ENCODE measurements around the gene TBX5. TPM values are rescaled to one million over a fixed set of nuclear protein-coding genes. Genes with fewer than 3 reads are reported as not detected.

Gene TBX5
- total and polyA plus RNA-seq, 9 of the 15 experiments (the other 6 are each of a cell fraction or from before 2014, with no cell fraction given): not detected

DNA sequence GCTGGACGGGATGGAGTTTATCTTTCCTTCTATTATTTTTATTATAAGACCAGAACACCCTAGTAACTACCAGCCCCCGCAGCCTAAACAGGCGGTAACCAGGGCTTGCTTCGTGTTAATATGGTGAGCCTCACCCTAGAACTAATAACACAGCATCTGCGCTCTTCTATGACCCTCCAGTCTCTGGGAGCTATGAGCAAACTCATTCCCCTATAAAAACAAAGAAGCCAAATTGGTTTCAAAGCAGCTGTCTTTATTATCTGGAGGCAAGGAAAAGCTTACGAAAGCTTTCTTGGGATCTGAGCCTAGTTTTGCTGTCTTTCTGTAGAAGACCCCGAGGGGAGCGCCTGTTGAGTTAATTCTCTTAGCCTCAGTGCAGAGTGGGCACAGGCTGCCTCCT lies 85.0 kb downstream of the TBX5 start (continued):
- TF ChIP-seq ATF3 (IDR thresholded peaks at IDR 0.05) (no peak), ATF3 (CRISPR knock-in tag; conservative IDR thresholded peaks at IDR 0.05) (no peak), CCNT2 (IDR thresholded peaks at IDR 0.05; ENCODE audit: borderline replicate concordance, extremely low read depth, insufficient read length, low read depth, low read length) (no peak)

DNA sequence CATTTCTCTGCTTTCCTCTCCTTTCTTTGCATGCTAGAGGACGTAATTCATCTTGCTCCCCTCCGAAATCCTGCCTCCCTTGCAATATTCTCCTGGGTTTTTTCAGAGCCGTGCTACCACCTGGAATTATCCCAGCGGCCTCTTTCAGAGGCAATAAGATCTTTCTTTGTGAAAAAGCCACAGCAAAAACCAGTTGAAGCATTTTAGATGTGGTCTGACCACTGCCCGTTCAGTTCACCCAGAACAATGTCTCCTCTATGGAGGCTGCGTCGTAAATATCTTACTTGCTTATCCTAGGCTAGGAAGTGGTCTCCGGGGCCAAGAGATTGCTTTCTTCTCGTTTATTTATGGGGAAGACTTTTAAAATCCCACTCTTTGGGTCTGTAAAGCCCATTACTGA lies 85.8 kb downstream of the TBX5 start:
- DNase-seq (ENCODE audit: extremely low read depth in 1 of 4, low spot score in 3 of 4) (no peak), FAIRE-seq (no peak), ATAC-seq (no peak)
- Histone ChIP-seq H3K36me3 (ENCODE audit: control insufficient read depth, insufficient read depth, low read length) (no peaks in the 10 kb centered on the region), H3K9me3 (replicated peaks; ENCODE audit: control insufficient read depth, insufficient read depth, low read depth, low read length) (no peaks in the 10 kb centered on the region), H3K27me3 (ENCODE audit: control insufficient read depth in 2 of 2, insufficient read depth in 2 of 2, low read length in 2 of 2) (peaks cover 0 to 13% of the 10 kb centered on the region in 2 experiments; a peak in 4 of 5 replicates), H3K9ac (ENCODE audit: insufficient read depth in 1 of 2, low read depth in 2 of 2, low read length in 2 of 2) (no peak overlapping the region), H4K20me1 (replicated peaks; ENCODE audit: control insufficient read depth, insufficient read depth, low read length) (no peaks in the 10 kb centered on the region), H3K27ac (ENCODE audit: extremely low read depth, low read depth, low read length) (no peak overlapping the region), H3K9me1 (ENCODE audit: control insufficient read depth, insufficient read depth, low read length) (no peaks in the 10 kb centered on the region), H3K79me2 (ENCODE audit: control insufficient read depth, insufficient read depth, low read length) (no peaks in the 10 kb centered on the region), H3K4me2 (ENCODE audit: insufficient read depth, low read length) (no peak overlapping the region), H3K4me3 (no peak overlapping the region), H3K4me1 (replicated peaks in 1 of 2; ENCODE audit: control insufficient read depth in 2 of 2, insufficient read depth in 2 of 2, low read length in 2 of 2) (no peaks in the 10 kb centered on the region), H2AFZ (ENCODE audit: low read depth, low read length) (no peak overlapping the region)
- in situ Hi-C loops (cut with MboI) (no loop called here), intact Hi-C loops (cut with micrococcal nuclease) (no loop called here)
- POLR2A ChIA-PET: no interaction called here
- CTCF ChIA-PET (ENCODE audit: low intra/inter-chr PET ratio): no interaction called here
- no TSS peak for BruUV-seq (replicated peaks)
- 0% methylated on average over 9 of the region's 9 CpGs for WGBS (ENCODE audit: insufficient coverage, low coverage, missing lambda C conversion rate)
- TF ChIP-seq, protein P1, sequence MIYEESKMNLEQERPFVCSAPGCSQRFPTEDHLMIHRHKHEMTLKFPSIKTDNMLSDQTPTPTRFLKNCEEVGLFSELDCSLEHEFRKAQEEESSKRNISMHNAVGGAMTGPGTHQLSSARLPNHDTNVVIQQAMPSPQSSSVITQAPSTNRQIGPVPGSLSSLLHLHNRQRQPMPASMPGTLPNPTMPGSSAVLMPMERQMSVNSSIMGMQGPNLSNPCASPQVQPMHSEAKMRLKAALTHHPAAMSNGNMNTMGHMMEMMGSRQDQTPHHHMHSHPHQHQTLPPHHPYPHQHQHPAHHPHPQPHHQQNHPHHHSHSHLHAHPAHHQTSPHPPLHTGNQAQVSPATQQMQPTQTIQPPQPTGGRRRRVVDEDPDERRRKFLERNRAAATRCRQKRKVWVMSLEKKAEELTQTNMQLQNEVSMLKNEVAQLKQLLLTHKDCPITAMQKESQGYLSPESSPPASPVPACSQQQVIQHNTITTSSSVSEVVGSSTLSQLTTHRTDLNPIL (CRISPR knock-in tag; IDR thresholded peaks at IDR 0.05): no peak
- no peak for TF ChIP-seq SP2 (IDR thresholded peaks at IDR 0.05; ENCODE audit: extremely low read depth, low read depth, low read length, poor library complexity, severe bottlenecking)
- no peak for TF ChIP-seq BRF1 (IDR thresholded peaks at IDR 0.05; ENCODE audit: borderline replicate concordance, extremely low read depth, insufficient read length)
- TF ChIP-seq DDX20 (tag; IDR thresholded peaks at IDR 0.05; ENCODE audit: low read depth): no peak
- TF ChIP-seq ZBTB11 (CRISPR knock-in tag; IDR thresholded peaks at IDR 0.05): no peak
- no peak for TF ChIP-seq CCAR2 (IDR thresholded peaks at IDR 0.05; ENCODE audit: low read depth, low read length)
- no peak for TF ChIP-seq TCF7L2 (IDR thresholded peaks at IDR 0.05; ENCODE audit: low read depth, low read length)
- TF ChIP-seq FOXJ3 (CRISPR knock-in tag; IDR thresholded peaks at IDR 0.05): no peak
- no peak for TF ChIP-seq RUNX1 (IDR thresholded peaks at IDR 0.05; ENCODE audit: low read depth)
- TF ChIP-seq MEF2D (tag; conservative IDR thresholded peaks at IDR 0.05; ENCODE audit: low read depth): no peak
- TF ChIP-seq ZNF551 (CRISPR knock-in tag; IDR thresholded peaks at IDR 0.05): no peak
- no peak for TF ChIP-seq ZNF764 (CRISPR knock-in tag; IDR thresholded peaks at IDR 0.05; ENCODE audit: low read depth)
- TF ChIP-seq HNRNPH1 (optimal IDR thresholded peaks at IDR 0.05; ENCODE audit: low read depth, low read length): no peak
